ENCODE results near the gene KIAA0586.

DNA sequence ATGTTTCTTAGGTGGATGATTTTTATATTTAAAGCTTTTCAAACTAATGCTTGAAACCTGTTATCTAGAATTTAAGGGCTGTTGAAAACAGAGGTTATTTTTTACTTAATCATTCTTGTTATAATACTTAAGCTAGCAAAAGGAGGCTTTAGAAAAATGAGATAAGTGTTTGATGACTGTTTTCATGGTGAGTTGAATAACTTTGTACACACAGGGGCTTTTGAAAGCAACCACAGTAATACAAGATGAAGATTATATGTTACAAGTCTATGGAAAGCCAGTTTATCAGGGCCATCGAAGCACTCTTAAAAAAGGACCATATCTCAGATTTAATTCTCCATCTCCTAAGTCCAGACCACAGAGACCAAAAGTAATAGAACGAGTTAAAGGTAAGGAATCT lies 33.3 kb downstream of the KIAA0586 start:
- no peak for TF ChIP-seq POLR2A (IDR thresholded peaks at IDR 0.05)
- TF ChIP-seq, protein P1, sequence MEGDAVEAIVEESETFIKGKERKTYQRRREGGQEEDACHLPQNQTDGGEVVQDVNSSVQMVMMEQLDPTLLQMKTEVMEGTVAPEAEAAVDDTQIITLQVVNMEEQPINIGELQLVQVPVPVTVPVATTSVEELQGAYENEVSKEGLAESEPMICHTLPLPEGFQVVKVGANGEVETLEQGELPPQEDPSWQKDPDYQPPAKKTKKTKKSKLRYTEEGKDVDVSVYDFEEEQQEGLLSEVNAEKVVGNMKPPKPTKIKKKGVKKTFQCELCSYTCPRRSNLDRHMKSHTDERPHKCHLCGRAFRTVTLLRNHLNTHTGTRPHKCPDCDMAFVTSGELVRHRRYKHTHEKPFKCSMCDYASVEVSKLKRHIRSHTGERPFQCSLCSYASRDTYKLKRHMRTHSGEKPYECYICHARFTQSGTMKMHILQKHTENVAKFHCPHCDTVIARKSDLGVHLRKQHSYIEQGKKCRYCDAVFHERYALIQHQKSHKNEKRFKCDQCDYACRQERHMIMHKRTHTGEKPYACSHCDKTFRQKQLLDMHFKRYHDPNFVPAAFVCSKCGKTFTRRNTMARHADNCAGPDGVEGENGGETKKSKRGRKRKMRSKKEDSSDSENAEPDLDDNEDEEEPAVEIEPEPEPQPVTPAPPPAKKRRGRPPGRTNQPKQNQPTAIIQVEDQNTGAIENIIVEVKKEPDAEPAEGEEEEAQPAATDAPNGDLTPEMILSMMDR (IDR thresholded peaks at IDR 0.05) = no peak
